ENCODE measurements around the gene PER3. TPM values are rescaled to one million over a fixed set of nuclear protein-coding genes. Genes with fewer than 3 reads are reported as not detected.

The PER3 gene
- polyA plus RNA-seq, 1 donor (not counting 4 experiments of a cell fraction or from before 2014, with no cell fraction given), result 7.0 TPM

GRCh38 chr1:7886405-7886745 lies 102.3 kb downstream of the PER3 start:
- H3K4me2 ChIP-seq (ENCODE audit: control insufficient read depth, extremely low read depth, insufficient read depth, low read depth, low read length), result peak overlapping the region; percentile 63

GRCh38 chr1:7888248-7889081 lies 104.4 kb downstream of the PER3 start:
- Histone ChIP-seq H3K9me1 (ENCODE audit: control insufficient read depth, extremely low read depth, insufficient read depth, low read length) (no peaks in the 10 kb centered on the region), H4K20me1 (ENCODE audit: control insufficient read depth, extremely low read depth, insufficient read depth, low read length) (no peaks in the 10 kb centered on the region), H3K4me1 (ENCODE audit: control insufficient read depth, extremely low read depth, insufficient read depth, low read length) (peaks cover 4% of the 10 kb centered on the region), H3K27ac (ENCODE audit: control insufficient read depth, insufficient read depth, low read length) (no peak overlapping the region), H3K9ac (ENCODE audit: control insufficient read depth, extremely low read depth, insufficient read depth, low read length) (no peak overlapping the region), H3K79me2 (ENCODE audit: control insufficient read depth, insufficient read depth, low read length) (no peaks in the 10 kb centered on the region), H2AFZ (ENCODE audit: control insufficient read depth, low read length) (no peak overlapping the region), H3K4me3 (ENCODE audit: control insufficient read depth in 2 of 3, extremely low read depth in 1 of 3, insufficient read depth in 2 of 3, low read depth in 1 of 3, low read length in 3 of 3) (no peak overlapping the region), H3K36me3 (ENCODE audit: control insufficient read depth in 2 of 2, extremely low read depth in 1 of 2, insufficient read depth in 2 of 2, low read length in 2 of 2) (no peaks in the 10 kb centered on the region), H3K27me3 (ENCODE audit: control insufficient read depth, extremely low read depth, insufficient read depth, low read length) (peaks cover 4% of the 10 kb centered on the region), H3K9me3 (ENCODE audit: control insufficient read depth, low read depth, low read length) (no peaks in the 10 kb centered on the region), H3K4me2 (ENCODE audit: control insufficient read depth, extremely low read depth, insufficient read depth, low read depth, low read length) (no peak overlapping the region)
- FAIRE-seq, result no peak
- dilution Hi-C loops (cut with MboI; ENCODE audit: extremely low pct_ligation_motif_present, low sequenced_read_pairs), result no loop called here
- TF ChIP-seq CTCF (optimal IDR thresholded peaks at IDR 0.05 in 1 of 3, IDR thresholded peaks at IDR 0.05 in 1 of 3, conservative IDR thresholded peaks at IDR 0.05 in 1 of 3; ENCODE audit: extremely low read depth in 1 of 3, insufficient read depth in 2 of 3, low read length in 3 of 3) (no peak), EZH2 (IDR thresholded peaks at IDR 0.05; ENCODE audit: low read length) (no peak)
- no peak for DNase-seq (ENCODE audit: low read depth, low spot score)

More at GRCh38 chr1:7886405-7886745, 102.3 kb downstream of the PER3 start:
- H3K4me1 ChIP-seq (ENCODE audit: control insufficient read depth, extremely low read depth, insufficient read depth, low read length), result peaks cover 4% of the 10 kb centered on the region
- peak overlapping the region in 2 of 3 experiments; percentile 6 to 44 for H3K4me3 ChIP-seq (ENCODE audit: control insufficient read depth in 2 of 3, extremely low read depth in 1 of 3, insufficient read depth in 2 of 3, low read depth in 1 of 3, low read length in 3 of 3)
- peak overlapping the region; percentile 11 for H2AFZ ChIP-seq (ENCODE audit: control insufficient read depth, low read length)
- H3K27me3 ChIP-seq (ENCODE audit: control insufficient read depth, extremely low read depth, insufficient read depth, low read length), result peaks cover 4% of the 10 kb centered on the region
- H3K9me1 ChIP-seq (ENCODE audit: control insufficient read depth, extremely low read depth, insufficient read depth, low read length), result no peaks in the 10 kb centered on the region
- no peak for TF ChIP-seq EZH2 (IDR thresholded peaks at IDR 0.05; ENCODE audit: low read length)
- no peak for TF ChIP-seq CTCF (optimal IDR thresholded peaks at IDR 0.05 in 1 of 3, IDR thresholded peaks at IDR 0.05 in 1 of 3, conservative IDR thresholded peaks at IDR 0.05 in 1 of 3; ENCODE audit: extremely low read depth in 1 of 3, insufficient read depth in 2 of 3, low read length in 3 of 3)
- H3K36me3 ChIP-seq (ENCODE audit: control insufficient read depth in 2 of 2, extremely low read depth in 1 of 2, insufficient read depth in 2 of 2, low read length in 2 of 2), result no peaks in the 10 kb centered on the region
- H3K27ac ChIP-seq (ENCODE audit: control insufficient read depth, insufficient read depth, low read length), result no peak overlapping the region
- no peaks in the 10 kb centered on the region for H3K79me2 ChIP-seq (ENCODE audit: control insufficient read depth, insufficient read depth, low read length)
- no peak for DNase-seq (ENCODE audit: low read depth, low spot score)
- dilution Hi-C loops (cut with MboI; ENCODE audit: extremely low pct_ligation_motif_present, low sequenced_read_pairs), result no loop called here
- H4K20me1 ChIP-seq (ENCODE audit: control insufficient read depth, extremely low read depth, insufficient read depth, low read length), result no peaks in the 10 kb centered on the region
- peak; percentile 70 for FAIRE-seq
- no peaks in the 10 kb centered on the region for H3K9me3 ChIP-seq (ENCODE audit: control insufficient read depth, low read depth, low read length)
- no peak overlapping the region for H3K9ac ChIP-seq (ENCODE audit: control insufficient read depth, extremely low read depth, insufficient read depth, low read length)
